GM10847 (cell line): Measurements from ENCODE around the gene SMOC2.

ENCODE experiments used
- POLR2A ChIP-seq: IDR thresholded peaks from 2 replicates; pipeline ENCODE4 v1.6.1; 2011; ENCODE audit not compliant: insufficient read length; ENCODE audit errors: extremely low read depth

The SMOC2 gene

DNA sequence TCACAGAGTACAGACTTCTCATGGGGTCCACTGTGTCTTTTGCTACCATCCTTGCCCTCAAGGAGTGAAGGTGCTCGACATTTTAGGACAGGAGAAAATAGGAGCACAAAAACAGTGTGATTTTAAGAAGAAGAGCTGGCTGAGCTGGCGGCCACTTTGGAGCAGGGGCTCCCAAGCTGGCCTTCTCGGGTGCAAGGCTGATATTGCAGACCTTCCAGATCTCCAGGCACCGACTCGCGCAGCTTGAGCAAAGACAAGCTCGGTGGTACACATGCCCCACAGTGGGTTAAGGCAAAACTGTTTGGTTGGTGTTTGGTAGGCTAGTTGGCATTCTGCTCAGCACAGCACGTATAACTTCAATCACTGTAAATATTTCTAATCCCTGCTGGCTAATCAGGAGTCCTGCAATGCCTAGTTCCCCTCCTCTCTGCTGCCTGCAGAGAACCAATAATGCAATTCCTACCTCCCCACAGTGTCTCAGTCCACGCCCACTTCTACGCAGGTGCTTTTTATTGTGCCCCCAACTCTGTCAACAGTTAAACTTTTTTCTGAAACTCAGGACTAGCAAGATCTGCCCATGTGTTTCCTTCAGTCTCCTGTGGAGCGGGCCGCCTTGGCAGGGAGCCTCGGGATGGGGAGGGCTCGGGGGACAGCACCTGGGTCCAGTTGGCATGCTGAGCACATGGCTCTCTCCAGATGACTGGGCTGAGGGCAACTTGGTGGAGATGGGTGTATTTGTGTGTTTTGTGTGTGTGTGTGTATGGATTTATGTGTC lies 12.7 kb upstream of the SMOC2 start:
- no peak for TF ChIP-seq POLR2A

DNA sequence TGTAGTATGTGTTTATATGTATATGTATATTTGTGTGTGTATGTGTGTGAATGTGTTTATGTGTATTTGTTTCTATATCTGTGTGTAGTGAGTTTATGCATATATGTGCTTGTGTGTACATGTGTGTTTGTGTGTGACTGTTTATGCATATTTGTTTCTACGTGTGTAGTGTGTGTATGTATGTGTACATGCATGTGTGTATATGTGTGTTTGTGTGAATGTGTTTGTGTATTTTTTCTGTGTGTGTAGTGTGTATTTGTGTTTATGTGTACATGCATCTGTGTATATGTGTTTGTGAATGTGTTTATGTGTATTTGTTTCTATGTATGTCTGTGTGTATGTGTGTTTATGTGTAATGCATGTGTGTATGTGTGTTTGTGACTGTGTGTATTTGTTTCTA lies 12.1 kb upstream of the SMOC2 start:
- TF ChIP-seq POLR2A = no peak

DNA sequence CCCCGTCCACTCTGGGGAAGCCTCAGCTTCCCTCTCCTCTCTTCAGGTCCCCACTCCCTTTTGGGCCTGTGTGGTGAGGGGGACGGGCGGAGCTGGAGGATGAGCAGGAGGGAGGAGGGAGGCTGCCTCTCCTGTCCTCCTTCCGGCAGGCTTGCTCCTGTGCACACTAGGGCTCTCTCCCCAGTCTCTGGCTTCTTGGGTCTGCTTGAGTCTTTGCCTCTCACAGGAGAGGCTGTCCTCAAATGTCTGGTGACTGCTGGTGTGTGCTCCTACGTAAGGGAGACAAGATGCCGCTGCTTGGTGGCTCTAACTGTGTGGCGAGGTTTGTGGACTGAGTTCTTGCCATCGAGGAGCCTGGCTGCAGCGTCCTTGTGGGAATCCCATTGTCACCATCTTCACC lies 8.8 kb upstream of the SMOC2 start:
- no peak for TF ChIP-seq POLR2A

DNA sequence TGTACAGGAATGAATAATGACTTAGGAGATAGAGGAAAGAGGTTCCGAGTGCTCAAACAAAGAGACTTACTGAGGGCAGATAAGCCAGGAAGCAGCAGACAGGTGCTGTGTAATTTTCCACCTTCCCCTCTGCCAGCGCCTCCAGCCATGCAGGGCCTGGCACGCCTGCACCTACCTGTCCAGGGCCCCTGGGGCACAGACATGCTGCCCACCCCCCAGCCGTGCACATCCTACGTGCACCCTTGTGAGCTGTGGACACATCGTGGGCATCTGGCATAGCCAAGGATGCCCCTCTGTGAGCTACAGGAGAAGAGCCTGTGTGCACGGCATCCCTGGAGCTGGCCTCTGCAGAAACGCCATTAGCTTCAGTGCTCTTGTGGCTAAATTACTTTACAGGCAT lies 7.1 kb upstream of the SMOC2 start:
- TF ChIP-seq POLR2A = no peak

DNA sequence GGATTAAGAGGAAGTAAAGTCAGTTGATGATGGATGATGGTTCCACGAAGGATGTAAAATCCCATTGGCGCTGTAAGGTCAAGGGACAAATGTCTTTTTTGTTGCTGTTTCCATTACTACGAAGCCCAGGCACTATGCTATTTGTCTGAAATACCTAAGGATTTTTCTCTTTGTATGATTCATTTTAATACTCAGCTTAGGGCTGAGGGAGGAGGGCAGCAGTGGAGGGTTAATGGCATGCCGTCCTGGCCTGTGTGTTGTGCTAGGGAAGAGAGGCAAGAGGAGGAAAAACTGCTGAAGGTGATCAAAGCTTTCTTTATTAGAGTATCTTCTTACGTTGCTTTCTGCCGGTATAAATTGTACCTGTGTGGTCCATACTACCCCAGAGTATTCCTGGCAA lies 6.5 kb upstream of the SMOC2 start:
- TF ChIP-seq POLR2A = no peak

DNA sequence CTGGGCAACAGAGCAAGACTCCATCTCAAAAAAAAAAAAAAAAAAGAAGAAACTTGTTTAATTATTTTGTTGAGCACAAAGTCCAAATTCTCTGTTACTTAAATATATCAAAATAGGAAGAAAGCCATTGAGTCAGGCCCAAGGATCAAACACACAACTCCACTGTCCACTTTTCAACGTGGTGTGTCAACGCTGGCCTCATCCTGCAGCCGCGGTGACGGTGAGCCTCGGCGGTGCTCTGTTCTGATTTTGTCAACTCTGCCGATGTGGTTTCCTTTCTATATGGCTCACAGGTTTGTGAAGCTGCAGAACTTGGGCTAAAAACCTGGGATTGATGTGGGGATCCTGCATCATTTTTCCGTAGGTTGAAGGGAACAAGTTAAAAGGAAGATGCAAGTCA lies 3.2 kb upstream of the SMOC2 start:
- TF ChIP-seq POLR2A = no peak

DNA sequence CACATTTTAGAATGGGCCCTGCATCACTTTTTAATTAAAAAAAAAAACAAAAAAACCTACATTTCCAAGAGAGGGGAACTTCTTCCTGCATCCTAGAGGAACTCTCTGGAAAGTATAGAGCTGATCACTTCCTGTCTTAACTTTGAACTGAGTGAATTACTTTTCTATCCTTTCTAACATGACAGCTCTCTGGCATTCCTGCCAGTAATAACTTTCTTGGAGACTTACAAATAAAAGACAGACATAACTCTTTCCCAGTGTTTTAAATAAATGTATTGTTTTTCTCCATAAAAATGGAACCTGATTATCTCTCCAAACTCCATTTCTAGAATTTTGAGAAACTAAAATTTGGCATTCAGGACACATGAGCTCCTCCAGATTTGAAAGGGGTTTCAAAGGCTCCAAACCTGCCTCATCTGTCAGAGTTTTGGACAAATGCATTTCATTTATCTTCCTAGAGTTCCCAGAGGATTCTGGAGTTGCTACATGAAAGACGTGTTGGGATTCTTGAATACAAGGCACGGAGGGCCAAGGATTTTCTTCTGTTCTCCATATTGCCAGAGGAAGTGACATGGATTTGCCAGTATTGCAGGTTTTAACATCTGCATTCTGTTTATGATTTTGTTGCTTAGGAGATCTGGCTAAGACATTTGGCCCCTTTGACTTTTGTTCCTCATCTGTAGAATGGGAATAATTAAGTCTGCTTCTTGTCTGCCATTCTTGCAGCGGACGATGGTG lies 2.0 kb upstream of the SMOC2 start:
- no peak for TF ChIP-seq POLR2A

DNA sequence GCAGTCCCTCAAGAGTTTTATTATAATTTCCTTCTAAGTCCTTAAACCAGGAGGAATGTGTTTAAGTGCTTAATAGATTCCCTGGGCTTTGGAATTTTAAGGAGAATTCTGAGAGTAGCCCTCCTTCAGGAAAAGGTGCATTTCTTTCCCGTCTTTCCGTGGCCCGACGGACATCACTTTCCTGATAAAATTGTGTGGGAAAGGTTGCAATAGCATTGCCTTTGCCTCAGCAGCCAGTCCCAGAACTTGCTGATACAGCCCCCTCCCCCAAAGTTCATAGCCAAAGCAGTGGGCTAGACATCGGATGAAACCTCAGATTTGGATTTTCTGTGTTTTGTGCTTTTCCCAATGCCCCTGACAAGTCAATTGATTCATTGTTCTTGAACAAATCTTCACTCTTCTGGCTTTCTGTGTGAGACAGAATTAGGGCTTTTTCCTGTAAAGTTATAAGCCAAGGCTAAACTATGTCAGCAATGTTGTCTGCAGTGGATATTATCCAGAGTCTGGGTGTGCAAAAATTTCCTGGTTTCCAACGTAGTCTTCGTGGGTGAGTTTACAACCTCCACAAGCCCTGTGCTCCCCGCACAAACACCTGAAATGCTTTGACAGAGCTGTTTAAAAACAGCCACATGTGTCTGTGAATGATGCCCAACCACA lies 1.1 kb upstream of the SMOC2 start:
- TF ChIP-seq POLR2A = no peak

DNA sequence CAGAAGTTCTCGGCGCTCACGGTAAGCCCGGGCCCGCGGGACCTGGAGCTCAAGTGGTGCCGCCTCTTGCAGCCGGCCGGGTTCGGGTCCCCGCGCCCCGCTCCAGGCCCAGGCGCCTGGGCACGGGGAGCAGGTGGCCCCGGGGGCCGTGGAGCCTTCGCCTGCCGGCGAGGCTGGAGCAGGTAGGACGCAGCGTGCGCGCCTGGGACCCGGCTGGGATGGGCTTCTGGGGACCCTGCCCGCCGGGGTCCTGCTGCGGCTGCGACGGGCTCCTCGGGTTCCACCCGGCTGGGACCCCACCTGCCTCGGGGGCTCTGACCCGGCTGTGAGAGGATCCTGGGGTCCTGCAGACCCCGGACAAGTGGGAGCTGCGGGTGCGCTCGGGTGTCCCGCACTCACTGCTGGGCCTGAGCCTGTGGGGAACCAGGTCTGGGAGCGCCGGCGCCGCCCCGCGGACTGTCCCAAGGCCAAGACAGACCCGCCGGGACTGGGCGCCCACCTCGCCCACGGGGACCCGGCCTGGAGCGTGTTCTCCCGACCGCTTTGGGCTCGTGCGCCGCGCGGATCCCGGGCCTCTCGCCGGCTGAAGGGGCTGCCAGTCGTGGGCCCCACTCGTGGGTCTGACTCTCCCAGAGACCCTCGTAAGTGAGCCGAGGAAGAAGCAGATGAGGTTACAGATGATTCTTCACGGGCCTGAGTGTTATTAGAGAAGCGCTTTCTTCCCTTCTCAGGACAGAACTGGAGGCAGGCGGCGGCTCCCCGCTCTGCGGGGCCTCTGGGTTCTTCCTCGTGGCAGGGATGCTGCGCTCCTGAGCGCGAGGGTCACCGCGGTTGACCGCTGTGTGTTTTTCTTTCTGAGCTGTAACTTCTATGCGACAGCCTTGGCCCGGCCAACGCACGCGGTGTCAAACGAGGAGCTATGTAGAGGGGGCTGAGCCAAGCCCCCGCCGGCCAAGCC lies 729 bp downstream of the SMOC2 start:
- no peak for TF ChIP-seq POLR2A

DNA sequence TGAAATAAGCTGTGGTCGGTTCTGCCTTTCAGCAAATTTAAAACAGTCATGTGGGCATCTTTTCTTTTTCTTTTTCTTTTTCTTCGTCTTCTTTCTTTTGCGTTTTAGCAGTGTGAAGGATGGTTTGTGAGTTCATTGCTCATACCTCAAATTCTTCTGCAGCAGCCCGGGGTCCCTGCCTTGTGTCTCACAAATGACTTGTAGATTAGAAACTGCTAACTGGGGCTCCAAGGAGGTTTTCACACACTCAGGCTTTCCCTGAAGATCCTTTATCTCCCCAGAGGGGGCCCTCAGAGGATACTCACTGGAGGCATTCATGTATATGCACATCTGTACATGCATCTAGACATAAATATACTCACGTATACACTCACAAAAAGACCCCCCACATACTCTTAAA lies 1.7 kb downstream of the SMOC2 start:
- TF ChIP-seq POLR2A = no peak

DNA sequence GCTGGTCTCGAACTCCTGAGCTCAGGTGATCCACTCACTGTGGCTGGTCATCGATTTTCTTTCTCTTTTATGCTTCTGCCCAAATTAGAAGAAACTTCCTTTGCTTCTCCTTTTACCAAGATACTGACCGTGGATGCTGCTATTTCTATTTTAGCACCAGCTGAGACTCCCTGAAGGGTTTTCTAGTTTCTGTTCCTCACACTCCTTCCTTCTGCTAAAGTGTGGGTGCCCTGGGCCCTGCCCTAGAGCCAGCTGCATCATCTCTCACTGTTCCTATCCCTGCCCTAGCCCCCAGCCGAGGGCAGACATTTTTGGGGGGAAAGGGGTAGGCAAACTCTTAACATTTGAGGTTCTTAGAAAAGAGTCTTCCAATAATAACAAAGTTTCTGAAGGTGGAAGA lies 6.3 kb downstream of the SMOC2 start:
- TF ChIP-seq POLR2A = no peak

DNA sequence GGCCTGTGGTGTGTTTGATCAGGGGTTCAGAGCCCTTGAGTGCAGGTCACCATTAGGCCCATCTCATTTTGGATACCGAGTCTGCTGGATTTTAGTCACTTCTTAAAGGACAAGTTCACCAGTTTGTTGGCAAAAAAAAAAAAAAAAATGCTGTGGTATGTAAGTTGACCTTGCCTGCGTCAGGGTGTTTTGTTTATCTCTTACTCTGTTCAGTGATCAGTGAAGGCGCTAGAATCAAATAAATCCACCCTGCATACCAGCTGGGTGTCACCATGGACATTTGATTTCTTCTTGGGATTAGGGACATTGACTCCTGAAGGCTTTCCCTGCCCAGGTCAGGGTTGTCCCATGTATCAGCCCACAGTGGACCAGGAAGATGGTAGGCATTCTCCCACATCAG lies 6.7 kb downstream of the SMOC2 start:
- TF ChIP-seq POLR2A = no peak

DNA sequence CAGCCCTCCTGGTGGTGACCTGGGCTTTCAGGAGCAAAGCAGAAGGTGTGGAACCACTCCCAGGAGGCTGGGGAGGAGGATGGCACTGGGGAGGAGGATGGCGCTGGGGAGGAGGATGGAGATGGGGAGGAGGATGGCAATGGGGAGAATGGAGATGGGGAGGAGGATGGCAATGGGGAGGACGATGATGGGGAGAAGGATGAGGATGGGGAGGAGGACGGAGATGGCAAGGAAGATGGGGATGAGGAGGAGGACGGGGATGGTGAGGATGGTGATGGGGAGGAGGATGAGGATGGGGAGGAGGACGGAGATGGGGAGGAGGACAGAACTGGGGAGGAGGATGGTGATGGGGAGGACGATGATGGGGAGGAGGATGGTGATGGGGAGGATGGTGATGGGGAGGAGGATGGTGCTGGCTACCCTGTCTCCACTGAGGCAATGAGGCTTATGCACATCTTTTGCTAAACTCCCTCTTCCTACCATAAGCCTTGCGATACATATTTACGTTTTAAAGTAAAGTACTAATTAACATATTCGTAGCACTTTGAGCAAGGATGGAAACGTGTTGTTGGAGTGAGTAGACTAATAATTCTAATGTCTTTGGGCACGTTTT lies 7.4 kb downstream of the SMOC2 start:
- no peak for TF ChIP-seq POLR2A

DNA sequence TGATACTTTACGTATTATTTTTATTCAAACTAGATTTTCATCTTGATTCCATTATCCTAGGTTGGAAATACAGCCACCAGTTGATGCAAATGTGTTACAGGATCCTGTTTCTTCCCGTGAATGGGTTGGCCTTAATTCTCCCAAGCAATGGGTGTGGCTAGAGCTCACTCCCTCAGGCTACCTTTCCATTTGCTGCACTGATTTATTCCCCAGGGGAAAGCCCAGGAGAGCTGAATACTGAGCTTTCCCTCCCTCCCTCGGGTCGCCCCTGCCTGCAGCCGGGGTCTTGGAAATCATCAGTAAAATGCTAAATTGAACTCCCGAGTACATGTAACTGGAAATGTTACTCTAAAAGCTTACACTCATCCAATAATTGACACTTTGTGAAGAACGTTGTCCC lies 9.9 kb downstream of the SMOC2 start:
- TF ChIP-seq POLR2A = no peak
